Fibroblast of skin of left biceps (primary cell): ENCODE data around the gene SLC27A4.
A peak's percentile ranks its signal among the peaks of the same experiment; 100 is the strongest.
"Not testable (repeated sequence)": the region's sequence is repeated elsewhere in the genome, so short reads cannot be mapped to it uniquely, and the experiment has no call there.

Experiments used
- DNase-seq, 2 experiments: peaks; one replicate each; pipeline ENCODE4 v3.0.0-alpha.2; 2013; ENCODE audit warnings: low read depth in 2 of 2

The SLC27A4 gene

DNA sequence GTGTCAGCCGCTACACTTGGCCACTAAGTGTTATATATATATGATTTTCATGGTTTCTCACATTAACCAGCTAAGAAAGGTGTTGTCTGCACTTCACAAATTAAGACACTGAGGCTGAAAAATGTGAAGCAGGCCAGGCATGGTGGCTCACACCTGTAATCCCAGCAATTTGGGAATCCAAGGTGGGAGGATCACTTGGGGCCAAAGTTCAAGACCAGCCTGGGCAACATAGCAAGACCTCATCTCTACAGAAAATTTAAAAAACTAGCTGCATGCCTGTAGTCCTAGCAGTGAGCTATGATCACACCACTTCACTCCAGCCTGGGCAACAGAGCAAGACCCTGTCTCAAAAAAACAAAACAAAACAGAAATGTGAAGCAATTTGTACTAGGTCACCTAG is 15.9 kb upstream of the SLC27A4 start:
- DNase-seq: no peak

DNA sequence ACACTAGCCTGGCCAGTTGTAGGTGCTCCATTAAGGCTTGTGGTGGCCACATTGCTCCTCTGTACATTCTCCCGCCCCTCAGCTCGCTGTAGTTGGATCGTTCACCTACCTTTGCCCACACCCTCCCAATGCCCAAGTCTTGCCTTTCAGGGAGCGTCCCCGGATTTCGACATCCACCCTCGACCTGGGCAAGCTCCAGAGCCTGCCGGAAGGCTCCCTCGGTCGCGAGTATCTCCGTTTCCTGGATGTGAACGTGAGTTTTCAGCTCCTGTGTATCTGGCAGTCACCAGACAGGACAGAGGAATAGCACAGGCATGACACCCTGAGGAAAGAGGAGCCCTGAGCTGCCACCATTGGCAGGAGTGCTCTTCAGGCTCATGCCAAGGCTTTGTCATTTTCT is 14.7 kb upstream of the SLC27A4 start:
- no peak for DNase-seq

DNA sequence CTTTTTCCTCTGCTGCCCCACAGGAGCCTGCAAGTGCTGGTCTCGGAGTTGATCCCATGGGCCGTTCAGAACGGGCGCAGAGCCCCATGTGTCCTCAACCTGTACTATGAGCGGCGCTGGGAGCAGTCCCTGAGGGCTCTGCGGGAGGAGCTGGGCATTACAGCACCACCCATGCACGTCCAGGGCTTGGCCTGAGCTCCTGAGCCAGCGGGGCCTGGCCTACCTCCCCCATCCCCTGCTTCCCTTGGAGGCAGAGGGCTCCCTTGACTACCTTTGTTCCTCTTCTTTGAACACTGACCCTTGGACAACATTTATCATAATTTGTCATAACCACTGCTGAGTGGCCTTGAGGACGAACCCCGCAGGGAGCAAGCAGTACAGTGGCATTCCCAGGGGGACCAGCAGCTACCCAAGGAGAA is 6.9 kb upstream of the SLC27A4 start:
- DNase-seq: no peak

DNA sequence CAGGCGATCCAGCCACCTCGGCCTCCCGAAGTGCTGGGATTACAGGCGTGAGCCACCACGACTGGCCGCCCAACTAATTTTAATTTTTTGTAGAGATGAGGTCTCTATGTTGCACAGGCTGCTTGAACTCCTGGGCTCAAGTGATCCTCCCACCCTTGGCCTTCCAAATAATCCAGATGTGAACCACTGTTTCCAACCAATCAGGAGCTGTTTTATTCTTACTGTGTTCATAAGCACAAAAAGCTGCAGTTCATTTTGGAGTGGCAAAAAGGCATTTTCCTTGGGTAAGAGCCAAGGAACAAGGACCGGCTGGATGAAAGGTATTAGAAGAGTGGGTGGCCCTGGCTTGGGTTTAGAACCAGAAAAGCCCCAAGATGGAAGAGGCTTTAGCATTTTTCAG is 5.2 kb upstream of the SLC27A4 start:
- DNase-seq: no peak

DNA sequence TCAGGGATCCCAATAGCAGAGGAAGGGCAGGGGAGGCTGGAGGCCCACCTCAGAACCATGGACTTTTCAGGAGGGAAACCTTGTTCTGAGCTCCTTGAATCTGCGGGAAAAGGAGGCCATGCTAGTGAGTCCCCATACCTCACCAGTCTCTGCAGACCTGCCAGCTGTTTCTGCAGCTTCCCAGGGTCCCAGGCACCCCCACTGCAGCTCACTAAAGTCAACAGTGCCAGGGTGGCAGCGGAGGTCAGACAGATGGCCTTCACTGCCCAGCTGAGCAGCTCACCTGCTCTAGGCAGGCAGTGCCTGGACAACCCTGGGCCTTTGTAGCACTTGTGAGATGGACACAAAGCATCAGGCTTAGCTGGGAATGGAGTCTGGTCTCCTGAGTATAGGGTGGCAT is 4.4 kb upstream of the SLC27A4 start:
- no peak for DNase-seq

DNA sequence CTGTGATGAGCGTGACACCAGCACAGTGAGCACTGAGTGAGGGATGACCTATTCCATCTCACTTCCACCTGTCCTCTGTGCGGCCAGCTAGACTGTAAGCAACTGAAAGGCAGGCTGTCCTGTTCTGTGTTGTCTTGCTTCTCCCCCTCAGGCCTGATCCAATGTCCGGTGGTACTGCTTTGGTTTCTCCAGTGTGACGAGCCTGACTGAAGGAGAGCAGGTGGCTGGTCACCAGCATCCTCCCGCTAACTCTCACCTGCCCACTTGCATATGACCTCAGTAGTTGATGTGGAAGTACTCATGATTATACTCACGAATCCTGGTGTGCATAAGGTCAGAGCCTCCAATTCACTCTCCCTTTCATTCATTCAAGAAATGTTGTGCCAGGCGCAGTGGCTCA is 2.4 kb upstream of the SLC27A4 start:
- DNase-seq: no peak

DNA sequence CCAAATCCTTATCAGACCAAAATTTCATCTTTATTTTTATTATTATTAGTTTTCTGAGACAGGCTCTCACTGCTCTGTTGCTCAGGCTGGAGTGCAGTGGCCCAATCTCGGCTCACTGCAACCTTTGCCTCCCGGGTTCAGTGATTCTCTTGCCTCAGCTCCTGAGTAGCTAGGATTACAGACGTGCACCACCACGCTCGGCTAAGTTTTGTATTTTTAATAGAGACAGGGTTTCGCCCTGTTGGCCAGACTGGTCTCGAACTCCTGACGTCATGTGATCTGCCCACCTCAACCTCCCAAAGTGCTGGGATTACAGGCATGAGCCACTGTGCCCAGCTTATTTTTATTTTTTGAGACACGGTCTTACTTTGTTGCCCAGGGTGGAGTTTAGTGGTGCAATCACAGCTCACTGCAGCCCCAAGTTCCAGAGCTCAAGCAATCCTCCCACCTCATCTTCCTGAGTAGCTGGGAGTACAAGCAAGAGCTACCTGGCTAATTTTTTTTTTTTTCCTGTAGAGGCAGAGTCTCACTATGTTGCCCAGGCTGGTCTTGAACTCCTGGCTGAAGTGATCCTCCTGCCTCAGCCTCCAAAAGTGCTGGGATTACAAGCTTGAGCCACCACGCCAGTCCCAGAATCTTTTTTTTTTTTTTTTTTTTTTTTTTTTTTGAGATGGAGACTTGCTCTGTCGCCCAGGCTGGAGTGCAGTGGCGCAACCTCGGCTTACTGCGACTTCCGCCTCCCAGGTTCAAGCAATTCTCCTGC is 1.3 kb upstream of the SLC27A4 start:
- not testable (repeated sequence) for DNase-seq

DNA sequence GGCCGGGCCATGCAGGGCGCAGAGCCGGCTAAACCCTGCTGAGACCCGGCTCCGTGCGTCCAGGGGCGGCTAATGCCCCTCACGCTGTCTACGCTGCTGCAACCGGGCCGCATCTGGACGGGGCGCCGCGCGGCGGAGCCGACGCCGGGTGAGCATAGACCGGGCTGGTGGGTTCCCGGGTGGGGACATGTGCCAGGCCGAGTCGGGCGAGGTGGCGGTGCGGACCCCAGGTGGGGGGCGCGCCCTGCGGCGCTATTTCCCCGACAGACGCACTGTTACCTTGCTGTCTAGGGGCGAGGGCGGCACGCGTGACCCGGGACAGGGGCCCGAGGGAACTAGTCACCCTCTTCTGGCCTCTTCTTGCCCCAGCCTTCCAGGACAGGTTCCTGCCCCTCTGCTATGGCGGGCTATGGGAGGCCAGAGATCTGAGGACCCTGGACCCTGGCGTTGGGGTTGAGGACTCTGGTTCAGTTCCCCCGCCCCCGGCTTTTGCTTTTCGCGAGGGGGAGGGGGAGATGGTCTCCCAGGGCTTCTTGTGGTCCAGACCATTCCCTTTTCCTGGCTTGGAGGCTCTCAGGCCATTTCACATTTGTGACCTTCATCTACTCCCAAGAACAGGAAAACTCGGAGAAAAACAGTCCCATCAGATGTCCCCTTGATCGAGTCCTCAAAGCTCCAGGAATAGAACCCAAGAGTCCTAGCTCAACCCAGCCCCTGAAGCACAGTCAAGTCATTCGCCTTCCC is 536 bp downstream of the SLC27A4 start:
- no peak for DNase-seq

DNA sequence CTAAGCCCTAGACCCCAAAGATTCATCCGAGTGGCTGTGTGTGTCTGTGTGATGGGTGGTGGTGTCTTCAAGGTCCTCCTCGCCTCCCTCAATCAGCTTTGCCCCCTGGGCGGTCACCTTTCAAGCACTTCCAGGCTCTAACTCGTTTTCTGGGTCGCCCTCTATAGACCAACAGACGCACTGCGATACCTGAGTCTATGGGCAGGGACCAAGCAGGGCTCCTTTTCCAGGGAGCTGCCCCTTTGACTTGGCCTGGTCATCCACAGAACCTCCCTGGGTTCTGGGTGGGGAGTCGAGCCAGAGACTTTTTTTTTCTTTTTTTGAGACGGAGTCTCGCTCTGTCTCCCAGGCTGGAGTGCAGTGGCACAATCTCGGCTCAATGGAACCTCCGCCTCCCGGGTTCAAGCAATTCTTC is 1.1 kb downstream of the SLC27A4 start:
- no peak for DNase-seq

DNA sequence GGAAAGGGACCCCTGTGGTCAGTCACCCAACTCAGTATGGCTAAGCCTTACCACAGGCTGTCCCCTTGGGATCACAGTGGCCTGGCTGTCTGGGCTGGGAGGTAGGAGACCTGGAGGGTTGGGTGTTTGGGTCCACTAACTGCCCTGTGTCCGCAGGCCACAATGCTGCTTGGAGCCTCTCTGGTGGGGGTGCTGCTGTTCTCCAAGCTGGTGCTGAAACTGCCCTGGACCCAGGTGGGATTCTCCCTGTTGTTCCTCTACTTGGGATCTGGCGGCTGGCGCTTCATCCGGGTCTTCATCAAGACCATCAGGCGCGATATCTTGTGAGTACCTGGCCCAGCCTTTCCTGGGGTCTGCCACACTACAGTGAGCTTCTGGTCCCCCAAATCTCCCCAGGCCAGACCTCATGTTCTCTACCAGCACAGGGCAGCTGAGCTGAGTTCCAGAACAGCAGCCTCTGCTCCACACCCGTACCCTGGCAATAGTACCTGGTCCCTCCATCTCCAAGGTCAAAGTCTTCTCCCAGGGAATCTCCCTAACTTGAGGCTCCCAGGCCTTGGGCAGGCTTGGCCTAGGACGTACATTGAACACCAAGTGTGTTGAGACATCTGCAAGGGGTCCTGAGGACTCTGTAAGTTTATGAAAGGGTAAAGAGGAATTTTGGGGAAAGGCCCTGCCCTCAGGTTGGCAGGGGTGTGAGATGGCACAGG is 2.8 kb downstream of the SLC27A4 start:
- no peak for DNase-seq

DNA sequence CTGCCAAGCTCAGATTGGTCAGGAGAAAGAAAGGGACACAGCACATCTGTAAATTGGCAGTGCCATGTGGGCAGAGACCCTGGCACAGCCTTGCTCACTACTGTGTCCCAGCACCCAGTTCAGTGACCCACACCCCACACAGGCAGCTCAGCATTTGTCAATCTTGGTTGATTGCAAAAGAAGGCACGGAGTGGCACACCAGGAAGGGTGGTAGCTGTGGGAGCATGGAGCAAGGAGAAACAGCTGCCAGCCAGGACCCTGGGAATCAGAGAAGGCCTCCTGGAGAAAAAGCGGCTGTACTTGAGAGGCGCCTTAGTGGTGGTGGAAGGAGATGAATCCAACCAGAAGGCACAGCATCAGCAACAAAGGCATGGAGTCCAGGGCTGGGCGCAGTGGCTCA is 3.5 kb downstream of the SLC27A4 start:
- DNase-seq: no peak

DNA sequence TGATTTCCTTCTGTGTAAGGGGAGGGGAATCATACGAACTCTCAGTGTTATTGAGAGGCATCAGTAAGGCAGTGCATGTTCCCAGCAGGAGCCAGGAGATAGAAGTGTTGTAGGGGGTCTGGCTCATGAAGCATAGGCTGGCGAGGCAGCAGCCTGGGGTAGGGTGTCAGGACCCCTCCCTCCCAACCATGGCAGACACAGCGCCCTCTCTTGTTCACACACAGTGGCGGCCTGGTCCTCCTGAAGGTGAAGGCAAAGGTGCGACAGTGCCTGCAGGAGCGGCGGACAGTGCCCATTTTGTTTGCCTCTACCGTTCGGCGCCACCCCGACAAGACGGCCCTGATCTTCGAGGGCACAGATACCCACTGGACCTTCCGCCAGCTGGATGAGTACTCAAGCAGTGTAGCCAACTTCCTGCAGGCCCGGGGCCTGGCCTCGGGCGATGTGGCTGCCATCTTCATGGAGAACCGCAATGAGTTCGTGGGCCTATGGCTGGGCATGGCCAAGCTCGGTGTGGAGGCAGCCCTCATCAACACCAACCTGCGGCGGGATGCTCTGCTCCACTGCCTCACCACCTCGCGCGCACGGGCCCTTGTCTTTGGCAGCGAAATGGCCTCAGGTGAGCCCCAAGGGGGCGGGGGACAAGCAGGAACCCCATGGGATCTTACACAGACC is 4.7 kb downstream of the SLC27A4 start:
- no peak for DNase-seq

DNA sequence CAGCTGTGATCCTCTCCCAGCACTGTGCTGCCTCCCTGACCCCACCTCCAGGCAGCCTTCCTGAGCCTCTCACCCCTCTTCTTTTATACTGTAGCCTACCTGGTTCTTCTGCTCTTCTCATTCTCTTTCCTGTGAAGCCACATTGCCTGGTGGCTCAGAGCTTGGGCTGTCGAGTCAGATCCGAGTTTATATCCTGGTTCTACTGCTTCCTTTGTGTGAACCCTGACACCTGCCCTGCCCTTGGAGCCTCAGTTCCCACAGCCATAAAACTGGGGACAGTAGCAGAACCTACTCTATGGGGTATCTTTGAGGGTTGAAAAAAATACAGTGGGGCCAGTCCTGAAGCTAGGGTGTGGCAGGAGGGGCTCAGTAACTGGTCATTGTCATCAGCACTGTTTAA is 8.8 kb downstream of the SLC27A4 start:
- no peak for DNase-seq

DNA sequence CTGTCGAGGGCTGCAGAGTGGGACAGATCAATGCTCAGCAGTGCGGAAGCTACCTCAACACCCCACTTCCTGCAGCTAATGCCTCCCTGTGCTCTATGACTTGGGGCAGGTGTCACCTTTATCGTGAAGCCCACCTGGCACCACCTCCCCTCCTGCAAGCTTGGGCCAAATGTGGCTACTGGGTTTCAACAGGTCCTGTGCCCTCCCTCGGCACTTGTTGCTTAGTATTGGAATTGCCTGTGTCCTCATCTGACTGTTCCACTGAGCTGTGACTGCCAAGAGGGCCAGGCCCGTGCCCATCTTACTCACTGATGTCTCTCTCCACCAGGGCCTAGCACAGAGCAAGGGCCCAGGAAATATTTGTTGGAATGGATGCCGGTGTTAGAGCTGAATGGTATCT is 9.4 kb downstream of the SLC27A4 start:
- DNase-seq: no peak

DNA sequence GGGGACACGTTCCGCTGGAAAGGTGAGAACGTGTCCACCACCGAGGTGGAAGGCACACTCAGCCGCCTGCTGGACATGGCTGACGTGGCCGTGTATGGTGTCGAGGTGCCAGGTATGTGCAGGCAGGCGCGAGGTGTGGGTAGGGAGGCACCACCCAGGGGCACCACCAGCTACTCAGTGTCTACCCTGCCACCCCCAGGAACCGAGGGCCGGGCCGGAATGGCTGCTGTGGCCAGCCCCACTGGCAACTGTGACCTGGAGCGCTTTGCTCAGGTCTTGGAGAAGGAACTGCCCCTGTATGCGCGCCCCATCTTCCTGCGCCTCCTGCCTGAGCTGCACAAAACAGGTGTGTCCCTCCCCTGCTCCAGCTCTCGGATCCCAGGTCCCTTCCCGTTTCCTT is 15.1 kb downstream of the SLC27A4 start:
- DNase-seq: no peak

DNA sequence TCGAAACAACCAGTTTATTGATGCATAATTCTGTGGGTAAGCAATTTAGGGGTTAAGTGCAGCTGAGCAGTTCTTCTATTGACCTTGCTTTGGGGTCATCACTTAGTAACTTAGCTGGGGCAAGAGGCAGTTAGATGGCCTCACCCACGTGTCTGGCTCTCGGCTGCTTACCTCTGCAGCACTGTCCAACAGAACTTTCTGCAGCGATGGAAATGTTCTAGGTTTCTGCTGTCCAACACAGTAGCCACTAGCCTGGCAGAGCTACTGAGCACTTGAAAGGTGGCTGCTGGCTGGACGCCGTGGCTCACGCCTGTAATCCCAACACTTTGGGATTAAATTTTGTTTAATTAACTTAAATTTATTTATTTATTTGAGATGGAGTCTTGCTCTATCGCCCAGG is 17.8 kb downstream of the SLC27A4 start:
- no peak for DNase-seq

DNA sequence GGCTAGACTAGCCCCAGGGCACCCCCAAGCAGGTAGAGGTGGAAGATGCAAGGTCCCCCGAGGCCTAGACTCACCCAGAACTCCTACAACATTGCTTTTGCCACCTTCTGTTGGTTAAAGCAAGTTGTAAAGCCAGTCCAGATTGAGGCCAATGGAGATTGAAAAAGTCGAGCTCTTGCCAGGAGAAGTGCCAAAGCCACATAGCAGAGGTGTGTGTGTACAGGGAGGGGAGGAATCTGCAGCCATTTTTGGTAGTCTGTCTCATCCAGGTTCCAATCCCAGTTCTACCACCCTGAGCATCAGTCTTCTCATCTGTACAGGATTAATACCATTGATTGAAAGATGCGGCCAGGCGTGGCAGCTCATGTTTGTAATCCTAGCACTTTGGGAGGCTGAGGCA is 18.5 kb downstream of the SLC27A4 start:
- no peak for DNase-seq

DNA sequence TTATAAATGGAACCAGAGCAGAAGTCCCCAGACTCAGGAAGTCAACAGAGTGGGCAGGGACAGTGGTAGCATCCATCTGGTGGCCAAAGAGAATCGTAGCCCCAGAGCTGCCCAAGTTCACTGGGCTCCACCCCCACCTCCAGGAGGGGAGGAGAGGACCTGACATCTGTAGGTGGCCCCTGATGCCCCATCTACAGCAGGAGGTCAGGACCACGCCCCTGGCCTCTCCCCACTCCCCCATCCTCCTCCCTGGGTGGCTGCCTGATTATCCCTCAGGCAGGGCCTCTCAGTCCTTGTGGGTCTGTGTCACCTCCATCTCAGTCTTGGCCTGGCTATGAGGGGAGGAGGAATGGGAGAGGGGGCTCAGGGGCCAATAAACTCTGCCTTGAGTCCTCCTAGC is 20.5 kb downstream of the SLC27A4 start:
- no peak for DNase-seq

DNA sequence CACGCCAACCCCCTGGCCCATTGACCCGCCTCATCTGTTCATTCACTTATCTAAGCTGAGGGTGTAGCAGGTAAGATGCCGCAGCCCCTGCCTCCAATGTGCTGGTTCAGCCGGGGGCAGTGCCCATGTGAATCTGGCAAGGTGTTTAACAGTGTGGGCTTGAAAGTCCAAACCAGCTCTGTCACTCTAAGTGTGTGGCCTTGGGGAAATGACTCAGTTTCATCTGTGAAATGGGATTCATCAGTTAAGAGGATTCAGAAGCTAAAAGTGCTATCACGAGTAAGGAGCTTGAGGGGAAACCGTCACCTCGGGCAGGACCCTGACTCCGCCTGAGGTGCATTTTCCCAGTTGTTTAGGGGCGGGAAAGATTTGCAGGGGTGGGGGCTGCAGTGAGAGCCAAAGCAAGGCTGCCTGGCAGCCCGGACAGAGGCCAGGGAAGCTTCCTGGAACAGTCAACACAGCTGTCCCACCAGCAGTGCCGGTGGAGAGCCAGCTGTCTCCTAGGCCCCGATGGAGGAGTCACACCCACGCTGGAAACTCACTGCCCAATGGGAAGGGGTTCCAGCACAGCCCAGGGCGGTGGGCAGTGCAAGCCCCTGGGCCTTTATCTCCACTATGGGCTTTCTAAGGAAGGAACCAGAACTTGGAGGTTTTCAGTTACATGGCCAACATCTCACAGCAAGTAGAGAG is 21.1 kb downstream of the SLC27A4 start:
- no peak for DNase-seq

DNA sequence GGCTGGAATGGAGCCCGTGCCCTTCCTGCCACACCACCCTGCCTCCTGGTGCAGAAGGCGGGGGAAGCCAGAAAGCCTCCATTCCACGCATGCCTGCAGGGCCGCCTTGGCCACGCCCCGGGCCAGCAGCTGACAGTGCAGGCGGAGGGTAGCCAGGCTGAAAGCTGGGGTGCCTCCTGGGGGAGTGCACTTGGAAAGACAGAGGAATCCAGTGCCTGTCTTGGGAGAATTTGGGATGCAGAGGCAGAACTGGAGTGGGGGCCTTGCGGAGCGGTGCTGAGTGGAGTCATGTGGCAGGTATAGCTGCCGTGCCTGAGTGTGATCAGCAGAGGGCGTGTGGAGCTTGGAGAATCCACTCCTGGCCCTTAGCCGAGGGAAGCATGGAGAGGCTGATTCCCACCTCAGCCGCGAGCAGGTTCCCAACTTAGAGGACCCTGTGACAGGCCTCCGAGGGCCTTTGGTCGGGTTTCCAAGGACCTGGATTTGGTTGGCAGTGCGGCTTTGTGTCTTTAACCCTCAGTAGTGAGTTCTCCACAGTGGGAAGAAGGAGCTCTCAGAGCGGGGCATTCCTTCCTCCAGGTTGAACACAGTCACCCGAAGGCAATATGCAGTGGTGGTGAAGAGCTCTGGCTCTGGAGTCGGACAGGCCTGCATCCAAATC is 21.8 kb downstream of the SLC27A4 start:
- DNase-seq: peak; percentile 46 to 53

DNA sequence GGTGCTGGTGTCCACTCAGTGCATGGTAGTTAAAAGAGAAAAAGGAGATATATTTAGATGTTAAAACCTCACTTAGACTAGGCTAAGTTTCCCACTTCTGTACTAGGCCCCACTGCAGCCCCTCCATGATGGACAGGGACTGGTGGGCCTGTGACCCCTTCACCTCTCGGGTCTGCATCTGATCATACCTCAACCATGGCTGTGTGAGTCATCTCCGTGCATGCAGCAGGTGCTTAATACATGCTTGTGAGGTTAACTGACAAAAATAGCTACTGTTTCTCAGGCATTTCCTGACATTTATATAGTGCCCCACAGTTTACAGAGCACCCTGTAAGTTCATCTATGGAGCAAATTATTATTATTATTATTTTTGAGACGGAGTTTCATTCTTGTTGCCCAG is 22.4 kb downstream of the SLC27A4 start:
- DNase-seq: no peak
